Smooth muscle cell (in vitro differentiated cells): ENCODE results near the gene AGBL4. TPM values are rescaled to one million over a fixed set of nuclear protein-coding genes. Genes with fewer than 3 reads are reported as not detected.

Experiments used
- DNase-seq: peaks from one replicate; lab custom pipeline; 2025; ENCODE audit not compliant: unreplicated experiment; lab: John Stamatoyannopoulos, UW
- H2AFZ ChIP-seq: fragments of 200-600 bp; sonication (generic); 2 replicates; pipeline ENCODE4 v1.6.0; 2016; ENCODE audit warnings: antibody characterized with exemption, low read depth, mild to moderate bottlenecking
- H3F3A ChIP-seq: fragments of 200-600 bp; sonication (generic); 2 replicates; pipeline ENCODE4 v1.6.0; 2017; ENCODE audit warnings: antibody characterized with exemption, low read depth
- H3K27ac ChIP-seq: fragments of 200-600 bp; sonication (generic); 2 replicates; pipeline ENCODE4 v1.5.1; 2016; ENCODE audit warnings: low read depth, mild to moderate bottlenecking
- H3K27me3 ChIP-seq: fragments of 200-600 bp; sonication (generic); 2 replicates; pipeline ENCODE4 v1.6.1; 2016; ENCODE audit warnings: low read depth, mild to moderate bottlenecking
- H3K36me3 ChIP-seq: fragments of 200-600 bp; sonication (generic); 2 replicates; pipeline ENCODE4 v1.5.1; 2016; ENCODE audit warnings: low read depth
- H3K4me1 ChIP-seq: fragments of 200-600 bp; sonication (generic); 2 replicates; pipeline ENCODE4 v1.5.1; 2016; ENCODE audit warnings: low read depth
- H3K4me2 ChIP-seq: fragments of 200-600 bp; sonication (generic); 2 replicates; pipeline ENCODE4 v1.6.0; 2016; ENCODE audit warnings: mild to moderate bottlenecking
- H3K4me3 ChIP-seq: fragments of 200-600 bp; sonication (generic); 2 replicates; pipeline ENCODE4 v1.5.1; 2016; ENCODE audit warnings: mild to moderate bottlenecking
- H3K79me2 ChIP-seq: fragments of 200-600 bp; sonication (generic); 2 replicates; pipeline ENCODE4 v1.6.0; 2016; ENCODE audit warnings: low read depth, mild to moderate bottlenecking
- H3K9ac ChIP-seq: fragments of 200-600 bp; sonication (generic); 2 replicates; pipeline ENCODE4 v1.6.0; 2016; ENCODE audit warnings: low read depth
- H3K9me3 ChIP-seq: fragments of 200-600 bp; sonication (generic); replicated peaks from 2 replicates; pipeline ENCODE4 v1.5.1; 2016; ENCODE audit warnings: low read depth
- H4K20me1 ChIP-seq: fragments of 200-600 bp; sonication (generic); 2 replicates; pipeline ENCODE4 v1.6.0; 2016; ENCODE audit warnings: low read depth
- WGBS: methylation state at CpG from one replicate; pipeline ENCODE4 v1.1.7; 2016; ENCODE audit warnings: low lambda C conversion rate; 5-methylcytosine and 5-hydroxymethylcytosine counted together
- polyA plus RNA-seq: library from polyadenylated mRNA; unstranded; fragments of >200 nt; fragmentation: Nextera tagmentation; extraction: Ambion mirVana; gene quantifications from 2 replicates; pipeline ENCODE4 v1.2.1, GENCODE V29; 2016
- total RNA-seq: library from RNA; depleted of rRNA; stranded (reverse); fragments of >200 nt; gene quantifications from 2 replicates; pipeline ENCODE4 v1.2.3, GENCODE V29; 2014
- TF ChIP-seq, protein P1 (sequence below): fragments of 200-600 bp; sonication (generic); IDR thresholded peaks from 2 replicates; pipeline ENCODE4 v1.5.1; 2017; ENCODE audit warnings: borderline replicate concordance, mild to moderate bottlenecking, antibody characterized with exemption; ENCODE audit not compliant: insufficient read depth, poor library complexity, severe bottlenecking

The AGBL4 gene
- total and polyA plus RNA-seq, 2 experiments from 2014 or later: 0.29 TPM; not detected in 1

- H3K4me2 ChIP-seq: no peak overlapping the region
- H3K27me3 ChIP-seq: no peaks in the 10 kb centered on the region
- H3K9me3 ChIP-seq: no peaks in the 10 kb centered on the region
- no peak overlapping the region for H3K27ac ChIP-seq
- no peaks in the 10 kb centered on the region for H3F3A ChIP-seq
- TF ChIP-seq, protein P1, sequence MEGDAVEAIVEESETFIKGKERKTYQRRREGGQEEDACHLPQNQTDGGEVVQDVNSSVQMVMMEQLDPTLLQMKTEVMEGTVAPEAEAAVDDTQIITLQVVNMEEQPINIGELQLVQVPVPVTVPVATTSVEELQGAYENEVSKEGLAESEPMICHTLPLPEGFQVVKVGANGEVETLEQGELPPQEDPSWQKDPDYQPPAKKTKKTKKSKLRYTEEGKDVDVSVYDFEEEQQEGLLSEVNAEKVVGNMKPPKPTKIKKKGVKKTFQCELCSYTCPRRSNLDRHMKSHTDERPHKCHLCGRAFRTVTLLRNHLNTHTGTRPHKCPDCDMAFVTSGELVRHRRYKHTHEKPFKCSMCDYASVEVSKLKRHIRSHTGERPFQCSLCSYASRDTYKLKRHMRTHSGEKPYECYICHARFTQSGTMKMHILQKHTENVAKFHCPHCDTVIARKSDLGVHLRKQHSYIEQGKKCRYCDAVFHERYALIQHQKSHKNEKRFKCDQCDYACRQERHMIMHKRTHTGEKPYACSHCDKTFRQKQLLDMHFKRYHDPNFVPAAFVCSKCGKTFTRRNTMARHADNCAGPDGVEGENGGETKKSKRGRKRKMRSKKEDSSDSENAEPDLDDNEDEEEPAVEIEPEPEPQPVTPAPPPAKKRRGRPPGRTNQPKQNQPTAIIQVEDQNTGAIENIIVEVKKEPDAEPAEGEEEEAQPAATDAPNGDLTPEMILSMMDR: no peak
- no peaks in the 10 kb centered on the region for H3K36me3 ChIP-seq
- no peaks in the 10 kb centered on the region for H3K79me2 ChIP-seq
- H3K4me3 ChIP-seq: no peak overlapping the region
- no peaks in the 10 kb centered on the region for H3K4me1 ChIP-seq
- no peak overlapping the region for H2AFZ ChIP-seq
- H4K20me1 ChIP-seq: no peaks in the 10 kb centered on the region
- H3K9ac ChIP-seq: no peak overlapping the region
- no peak for DNase-seq
- 93% methylated on average over 2 of the region's 2 CpGs for WGBS
These were observed 1106.7 kb downstream of the AGBL4 start for GRCh38 chr1:48917070-48917454.

DNA sequence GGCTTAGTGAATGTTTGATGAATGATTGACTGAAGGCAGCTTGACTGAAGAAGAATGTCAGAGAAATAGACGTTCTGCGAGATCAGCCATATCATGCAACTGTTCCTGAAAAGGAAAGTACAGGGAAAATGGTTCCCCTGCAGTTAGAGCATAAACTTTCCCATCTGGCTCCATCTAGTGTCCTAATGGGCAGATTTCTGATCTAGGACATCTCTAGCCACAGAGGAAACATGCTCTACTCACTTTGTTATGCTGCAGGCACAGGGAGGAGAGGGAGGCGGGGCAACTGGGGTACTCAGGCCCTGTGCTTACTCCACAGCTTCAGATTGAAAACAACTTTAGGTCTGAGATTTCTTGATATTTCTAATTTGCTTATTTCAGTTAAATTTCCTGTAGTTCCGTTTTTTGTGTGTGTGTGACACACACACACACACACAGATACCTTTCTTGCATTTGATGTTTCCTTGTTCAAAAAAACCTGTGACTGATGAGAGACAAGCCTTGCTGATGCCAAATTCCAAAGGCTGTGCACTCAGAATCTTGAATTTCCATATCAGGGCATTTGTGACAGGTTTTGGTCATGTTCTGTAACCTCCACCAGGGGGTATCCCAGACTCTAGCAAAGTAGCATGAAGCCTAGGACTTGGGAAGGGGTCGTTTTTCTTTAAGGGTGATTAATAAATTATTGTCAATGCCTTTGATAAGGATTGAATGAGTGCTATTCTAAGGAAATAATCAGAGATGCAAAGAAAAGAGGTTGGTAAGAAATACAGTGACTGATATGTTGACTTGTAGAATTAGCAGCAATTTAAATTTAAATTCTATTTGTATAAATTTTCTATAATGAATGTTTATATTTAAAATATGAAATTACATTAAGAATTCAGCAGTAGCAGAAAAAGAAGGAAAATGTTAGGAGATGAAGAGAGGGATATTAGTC, 1107.4 kb downstream of the AGBL4 start:
- 25% methylated on average over 5 of the region's 5 CpGs for WGBS
- no peaks in the 10 kb centered on the region for H3F3A ChIP-seq
- no peaks in the 10 kb centered on the region for H3K27me3 ChIP-seq
- peak overlapping the region; percentile 95 for H2AFZ ChIP-seq
- no peak overlapping the region for H3K27ac ChIP-seq
- TF ChIP-seq, protein P1: peak; percentile 42
- H3K36me3 ChIP-seq: no peaks in the 10 kb centered on the region
- H4K20me1 ChIP-seq: no peaks in the 10 kb centered on the region
- H3K4me1 ChIP-seq: no peaks in the 10 kb centered on the region
- H3K4me3 ChIP-seq: no peak overlapping the region
- no peaks in the 10 kb centered on the region for H3K79me2 ChIP-seq
- H3K9me3 ChIP-seq: no peaks in the 10 kb centered on the region
- peak overlapping the region; percentile 48 for H3K4me2 ChIP-seq
- no peak overlapping the region for H3K9ac ChIP-seq
- no peak for DNase-seq

GRCh38 chr1:48908606-48909005, 1115.1 kb downstream of the AGBL4 start:
- Histone ChIP-seq H2AFZ (no peak overlapping the region), H3K79me2 (no peaks in the 10 kb centered on the region), H3K9me3 (no peaks in the 10 kb centered on the region), H3K9ac (no peak overlapping the region), H3K4me3 (no peak overlapping the region), H3K4me1 (no peaks in the 10 kb centered on the region), H3K27ac (no peak overlapping the region), H3F3A (no peaks in the 10 kb centered on the region), H4K20me1 (no peaks in the 10 kb centered on the region), H3K36me3 (no peaks in the 10 kb centered on the region), H3K27me3 (no peaks in the 10 kb centered on the region), H3K4me2 (peak overlapping the region; percentile 4)
- DNase-seq: no peak
- TF ChIP-seq, protein P1: no peak
